H4 (cell line): Measurements from ENCODE around the gene CAMTA1. TPM values are rescaled to one million over a fixed set of nuclear protein-coding genes. Genes with fewer than 3 reads are reported as not detected.
"Not testable (repeated sequence)": the region's sequence is repeated elsewhere in the genome, so short reads cannot be mapped to it uniquely, and the experiment has no call there.

Source experiments
- DNase-seq: peaks from one replicate; pipeline ENCODE4 v3.0.0-alpha.2; 2015; ENCODE audit warnings: low spot score
- total RNA-seq: library from RNA; depleted of rRNA; stranded (reverse); fragments of >200 nt; shearing (Covaris generic); gene quantifications from 2 replicates; pipeline ENCODE4 v1.2.3, GENCODE V29; 2014

The CAMTA1 gene
- total RNA-seq, 1 experiment from 2014 or later, result 98.2 TPM

- DNase-seq, result not testable (repeated sequence)
Observed at GRCh38 chr1:6810146-6810734, 25.0 kb downstream of the CAMTA1 start.

GRCh38 chr1:6811583-6811982, 26.3 kb downstream of the CAMTA1 start:
- DNase-seq, result no peak

DNA sequence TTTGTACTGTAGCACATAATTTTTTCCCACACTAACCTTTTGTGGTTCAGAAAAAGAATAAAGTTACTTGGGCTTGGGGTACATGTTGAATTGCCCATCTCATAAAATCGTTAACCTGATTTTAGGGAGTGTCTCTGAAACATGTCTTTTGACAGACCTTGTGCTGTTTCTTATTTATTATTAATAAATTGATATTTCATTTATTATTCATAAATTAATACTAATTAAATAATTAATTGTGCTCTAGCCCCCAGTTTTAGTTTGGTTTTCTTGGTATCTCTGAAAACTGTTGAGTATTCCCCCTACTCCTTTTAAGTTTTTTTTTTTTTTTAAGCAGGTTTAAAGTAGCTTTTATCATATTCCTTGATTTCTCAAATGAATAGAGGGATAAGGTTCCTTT, 27.9 kb downstream of the CAMTA1 start:
- DNase-seq, result no peak

DNA sequence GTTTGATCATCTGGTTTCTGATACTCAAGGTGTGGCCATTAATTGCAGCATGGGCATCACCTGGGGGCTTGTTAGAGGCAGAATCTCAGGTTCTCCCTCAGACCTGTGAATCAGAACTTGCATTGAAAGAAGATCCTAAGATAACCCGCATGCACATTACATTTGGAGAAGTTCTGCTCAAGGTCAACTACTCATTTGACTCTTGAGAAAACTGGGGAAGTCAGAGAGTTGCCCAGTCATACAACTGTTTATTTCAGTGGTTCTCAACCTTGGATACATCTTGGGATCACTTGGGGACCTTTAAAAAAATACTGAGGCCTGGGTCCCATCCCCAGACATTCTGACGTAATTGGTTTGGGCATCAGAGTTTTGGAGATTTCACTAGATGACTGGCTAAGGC, 30.5 kb downstream of the CAMTA1 start:
- no peak for DNase-seq

DNA sequence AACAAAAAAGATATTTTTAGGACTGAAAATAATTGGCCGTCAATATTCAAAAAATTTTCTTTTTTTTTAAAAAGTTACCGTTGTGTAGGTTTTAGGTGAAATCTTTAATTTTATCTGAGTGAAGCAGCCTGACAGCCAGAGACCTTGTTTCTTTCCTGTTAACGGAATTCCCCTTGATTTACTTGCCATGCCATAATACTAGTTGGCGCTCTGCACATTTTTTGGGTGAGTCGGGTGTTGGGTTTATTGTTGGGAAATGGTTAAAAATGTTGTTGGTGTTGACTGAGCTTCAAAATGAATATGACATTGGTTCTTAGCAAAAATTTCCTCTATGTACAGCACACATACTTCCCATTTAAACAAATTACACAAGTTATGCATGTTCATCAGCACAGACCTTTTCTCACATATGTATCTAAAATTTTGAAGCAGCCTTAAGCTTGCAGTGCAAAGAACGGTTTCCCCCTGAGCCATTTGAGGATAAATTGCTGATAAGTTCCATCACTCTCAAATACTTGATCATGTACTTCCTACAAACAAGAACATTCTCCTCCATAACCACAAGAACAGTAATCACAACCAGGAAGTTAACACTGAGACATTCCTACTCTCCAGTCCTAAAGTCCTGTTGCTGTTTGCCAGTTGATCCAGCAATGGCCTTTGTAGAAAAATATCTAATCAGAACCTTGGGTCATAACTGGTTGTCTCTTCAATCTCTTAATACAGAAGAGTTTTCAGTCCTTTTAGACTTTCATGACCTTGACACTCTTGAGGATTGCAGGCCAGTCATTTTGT, 34.2 kb downstream of the CAMTA1 start:
- DNase-seq, result no peak

- DNase-seq, result no peak
Observed at GRCh38 chr1:6820899-6821298, 35.6 kb downstream of the CAMTA1 start.

- DNase-seq, result no peak
Observed at GRCh38 chr1:6822530-6823359, 37.5 kb downstream of the CAMTA1 start.

- DNase-seq, result no peak
Observed at GRCh38 chr1:6823793-6824192, 38.5 kb downstream of the CAMTA1 start.

- DNase-seq, result no peak
Observed at GRCh38 chr1:6824665-6825368, 39.6 kb downstream of the CAMTA1 start.

DNA sequence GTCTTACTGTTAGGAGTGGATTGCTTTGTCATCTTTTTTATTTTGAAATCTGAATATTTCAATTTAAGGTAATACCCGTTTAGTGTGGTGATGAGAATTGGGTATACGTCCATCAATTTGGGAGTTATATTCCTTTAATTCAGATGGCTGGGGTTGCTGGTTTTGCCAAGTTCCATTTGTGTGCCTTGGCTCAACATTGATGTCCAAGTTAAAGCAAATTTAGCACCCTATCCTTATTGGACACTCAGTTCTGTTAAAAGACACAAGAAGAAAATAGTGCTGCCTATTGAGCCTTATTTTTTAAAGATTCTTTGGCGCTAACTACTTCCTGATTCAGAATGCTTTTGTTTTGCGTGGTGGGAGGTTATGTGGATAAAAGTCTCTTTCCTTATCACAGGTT, 40.6 kb downstream of the CAMTA1 start:
- DNase-seq, result no peak

DNA sequence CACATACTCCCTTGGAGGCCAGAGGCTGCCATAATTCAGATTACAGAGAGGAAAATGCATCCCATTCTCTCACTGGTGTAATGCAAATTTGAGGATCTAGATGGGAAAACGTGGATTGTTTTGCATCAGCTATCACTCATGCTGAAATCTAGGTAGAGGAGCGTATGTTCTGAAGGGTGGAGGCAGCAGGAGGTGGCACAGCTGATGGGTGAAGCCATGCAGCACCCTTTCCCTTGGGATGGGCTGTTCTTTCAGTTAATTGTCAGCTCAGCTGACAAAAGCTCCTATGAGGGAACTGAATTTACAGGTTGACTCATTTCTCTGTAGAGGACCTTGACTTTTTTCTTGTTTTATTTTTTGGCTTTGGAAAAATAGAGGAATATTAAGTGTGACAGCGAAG, 41.8 kb downstream of the CAMTA1 start:
- DNase-seq, result no peak

DNA sequence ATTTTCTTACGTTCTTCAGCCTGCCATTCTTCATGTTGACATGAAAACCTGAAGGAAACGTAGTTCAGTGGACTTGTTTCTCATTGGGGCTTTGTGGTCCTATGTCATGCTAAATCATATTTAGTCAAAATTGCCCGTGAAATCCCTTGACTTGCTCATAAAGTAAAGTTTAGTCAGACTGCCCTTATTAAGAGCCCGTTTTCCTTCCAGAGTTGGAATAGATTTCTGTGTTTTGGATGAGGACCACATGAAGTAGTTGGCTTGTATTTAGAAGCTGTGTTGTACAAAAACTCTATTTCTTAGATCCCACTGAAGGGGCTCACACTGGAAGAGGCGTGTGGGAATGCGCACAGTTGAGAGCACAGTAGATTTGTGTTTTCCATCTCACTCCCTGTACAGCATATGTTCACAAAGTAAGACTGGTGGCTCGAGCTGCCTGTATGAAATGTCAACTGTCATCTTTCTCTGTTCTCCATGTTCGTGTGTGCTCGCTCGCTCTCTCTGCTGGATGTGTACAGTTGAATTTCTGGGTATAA, 42.4 kb downstream of the CAMTA1 start:
- DNase-seq, result no peak

DNA sequence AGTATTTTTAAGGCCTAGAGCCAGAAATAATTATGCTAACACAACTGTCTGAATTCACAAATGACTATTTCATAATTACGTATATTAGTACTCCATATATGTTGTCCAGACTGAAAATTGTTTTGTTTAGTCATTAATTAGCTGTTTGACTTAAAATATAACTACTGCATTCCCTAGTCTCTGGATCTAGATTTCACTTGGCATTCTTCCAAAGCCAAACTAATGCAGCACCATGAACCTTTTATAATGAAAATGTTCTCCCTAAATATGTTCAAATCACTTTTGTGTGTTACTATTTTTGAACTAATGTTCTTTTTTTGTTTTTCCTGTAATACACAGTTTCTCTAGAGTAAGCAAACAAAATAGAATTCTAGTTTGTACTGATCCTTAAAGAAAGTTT, 46.1 kb downstream of the CAMTA1 start:
- no peak for DNase-seq

GRCh38 chr1:6832006-6832405, 46.8 kb downstream of the CAMTA1 start:
- not testable (repeated sequence) for DNase-seq

DNA sequence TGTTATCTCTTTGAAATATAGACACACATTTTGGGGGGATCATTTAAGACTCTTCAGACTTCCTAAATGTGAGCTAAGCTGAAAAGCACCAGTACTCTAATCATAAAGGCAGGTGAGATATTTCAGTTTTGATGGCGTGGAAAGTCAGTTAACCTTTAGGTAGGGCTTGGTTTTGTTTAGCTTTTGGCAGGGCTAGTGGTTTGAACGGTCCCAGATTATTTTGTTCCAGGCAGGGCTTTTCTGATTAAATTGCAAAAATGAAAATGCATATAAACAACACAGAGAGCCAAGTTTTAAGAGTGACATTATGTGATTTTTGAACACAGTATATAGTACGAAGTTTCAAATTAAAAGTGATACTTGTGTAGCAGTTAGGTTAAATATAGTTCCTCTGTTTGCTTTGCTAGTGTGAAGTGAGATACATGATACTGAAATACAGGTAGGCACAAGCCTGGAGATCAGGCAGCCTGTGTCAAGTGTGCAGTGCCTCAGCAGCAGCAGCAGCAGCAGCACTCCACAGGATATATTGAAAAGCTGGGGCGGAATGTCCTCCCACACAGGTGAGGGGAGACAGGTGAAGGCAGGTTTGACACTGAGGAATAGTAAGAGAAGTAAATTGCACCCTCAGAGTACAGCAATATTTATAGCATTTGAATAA, 47.4 kb downstream of the CAMTA1 start:
- DNase-seq, result no peak

DNA sequence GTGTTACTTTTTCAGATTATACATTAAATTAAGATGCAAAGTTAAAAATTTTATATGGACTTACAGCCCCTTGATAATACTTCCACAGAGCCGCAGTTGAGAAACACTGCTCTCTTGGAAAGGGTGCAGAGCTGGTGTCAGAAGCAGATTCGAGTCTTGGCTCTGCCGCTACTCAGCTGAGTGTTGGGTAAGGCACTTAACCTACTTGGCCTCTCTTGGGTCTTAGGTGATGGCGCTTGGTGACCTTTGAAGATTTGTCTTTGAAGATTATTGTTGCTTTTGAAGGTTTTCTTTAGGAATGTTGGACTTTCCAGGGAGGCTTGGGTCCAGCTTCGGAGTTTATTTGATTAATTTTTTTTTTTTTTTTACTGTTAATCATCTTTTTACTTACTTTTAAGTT, 48.5 kb downstream of the CAMTA1 start:
- DNase-seq, result no peak

- no peak for DNase-seq
Observed at GRCh38 chr1:6834366-6834765, 49.1 kb downstream of the CAMTA1 start.

DNA sequence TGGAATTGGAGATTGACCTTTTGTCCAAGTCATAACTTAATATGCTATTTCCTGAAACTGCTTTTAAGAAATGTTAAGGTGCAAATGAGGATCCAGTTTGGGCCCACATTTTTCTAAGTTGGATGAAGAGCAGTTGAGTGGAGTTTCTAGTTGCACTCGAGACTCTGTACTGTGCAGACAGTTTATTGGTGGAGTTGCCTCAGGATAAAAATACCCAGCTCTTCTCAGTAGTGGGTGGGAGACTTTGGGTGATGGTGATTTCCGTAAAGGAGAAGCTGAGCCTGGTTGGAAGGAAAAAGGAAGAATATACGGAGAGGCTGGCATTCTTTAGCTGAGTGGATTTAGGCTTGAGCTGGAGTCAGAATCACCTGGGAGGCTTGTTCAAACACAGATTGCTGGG, 49.9 kb downstream of the CAMTA1 start:
- no peak for DNase-seq

DNA sequence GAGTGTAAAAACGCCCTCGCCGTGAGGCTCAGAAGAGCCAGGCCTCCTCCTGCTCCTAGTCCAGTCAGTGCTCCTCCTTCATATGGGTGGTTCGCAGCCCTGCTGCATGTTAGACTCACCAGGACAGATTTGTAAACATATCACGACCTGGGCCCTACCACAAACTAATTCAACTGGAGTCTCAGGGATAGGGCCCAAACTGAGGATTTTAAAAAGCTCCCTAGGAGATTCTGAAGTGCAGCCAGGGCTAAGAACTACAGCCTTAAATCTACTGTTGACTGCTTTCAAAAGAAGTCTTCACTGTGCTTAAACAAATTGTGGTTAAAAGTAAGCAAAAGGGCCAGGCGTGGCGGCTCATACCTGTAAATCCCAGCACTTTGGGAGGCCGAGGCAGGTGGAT, 57.0 kb downstream of the CAMTA1 start:
- DNase-seq, result no peak

DNA sequence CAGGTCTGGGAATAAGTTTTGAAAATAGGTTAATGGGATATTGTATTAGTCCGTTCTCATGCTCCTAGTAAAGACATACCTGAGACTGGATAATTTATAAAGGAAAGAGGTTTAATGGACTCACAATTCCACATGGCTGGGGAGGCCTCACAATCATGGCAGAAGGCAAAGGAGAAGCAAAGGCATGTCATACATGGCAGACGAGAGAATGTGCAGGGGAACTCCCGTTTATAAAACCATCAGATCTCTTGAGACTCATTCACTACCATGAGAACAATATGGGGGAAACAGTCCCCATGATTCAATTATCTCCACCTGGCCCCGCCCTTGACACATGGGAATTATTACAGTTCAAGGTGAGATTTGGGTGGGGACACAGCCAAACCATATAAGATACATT, 60.5 kb downstream of the CAMTA1 start:
- not testable (repeated sequence) for DNase-seq

GRCh38 chr1:6848816-6849215, 63.6 kb downstream of the CAMTA1 start:
- DNase-seq, result no peak
